ENCODE measurements around the gene SNX19.

The SNX19 gene

GRCh38 chr11:130909650-130910049, 6.6 kb downstream of the SNX19 start:
- no peak for TF ChIP-seq CTCF (IDR thresholded peaks at IDR 0.05; ENCODE audit: low read depth, low read length)
- Histone ChIP-seq H3K4me1 (no peaks in the 10 kb centered on the region), H3K27me3 (no peaks in the 10 kb centered on the region), H3K9me3 (no peaks in the 10 kb centered on the region), H3K4me3 (ENCODE audit: low read depth, low read length) (no peak overlapping the region), H3K36me3 (peaks cover 48% of the 10 kb centered on the region)
- no peak for DNase-seq

- no peak for TF ChIP-seq CTCF (IDR thresholded peaks at IDR 0.05; ENCODE audit: low read depth, low read length)
- Histone ChIP-seq H3K27me3 (no peaks in the 10 kb centered on the region), H3K36me3 (peaks cover 49% of the 10 kb centered on the region), H3K9me3 (no peaks in the 10 kb centered on the region), H3K4me3 (ENCODE audit: low read depth, low read length) (no peak overlapping the region), H3K4me1 (no peaks in the 10 kb centered on the region)
- no peak for DNase-seq
Observed at GRCh38 chr11:130908770-130909625, 7.3 kb downstream of the SNX19 start.

- no peak for TF ChIP-seq CTCF (IDR thresholded peaks at IDR 0.05; ENCODE audit: low read depth, low read length)
- Histone ChIP-seq H3K4me3 (ENCODE audit: low read depth, low read length) (no peak overlapping the region), H3K27me3 (no peaks in the 10 kb centered on the region), H3K36me3 (peaks cover 54% of the 10 kb centered on the region), H3K9me3 (no peaks in the 10 kb centered on the region), H3K4me1 (no peaks in the 10 kb centered on the region)
- no peak for DNase-seq
Observed at GRCh38 chr11:130908061-130908460, 8.2 kb downstream of the SNX19 start.

- TF ChIP-seq CTCF (IDR thresholded peaks at IDR 0.05; ENCODE audit: low read depth, low read length): no peak
- no peaks in the 10 kb centered on the region for H3K4me1 ChIP-seq
Observed at GRCh38 chr11:130907229-130907628, 9.1 kb downstream of the SNX19 start.

GRCh38 chr11:130906616-130907015, 9.7 kb downstream of the SNX19 start:
- Histone ChIP-seq H3K4me3 (ENCODE audit: low read depth, low read length) (no peak overlapping the region), H3K4me1 (no peaks in the 10 kb centered on the region), H3K27me3 (no peaks in the 10 kb centered on the region), H3K9me3 (no peaks in the 10 kb centered on the region), H3K36me3 (peaks cover 68% of the 10 kb centered on the region)
- TF ChIP-seq CTCF (IDR thresholded peaks at IDR 0.05; ENCODE audit: low read depth, low read length): no peak
- no peak for DNase-seq

More at GRCh38 chr11:130907229-130907628, 9.1 kb downstream of the SNX19 start:
- Histone ChIP-seq H3K36me3 (peaks cover 62% of the 10 kb centered on the region), H3K9me3 (no peaks in the 10 kb centered on the region), H3K4me3 (ENCODE audit: low read depth, low read length) (no peak overlapping the region), H3K27me3 (no peaks in the 10 kb centered on the region)
- DNase-seq: no peak

- H3K4me1 ChIP-seq: no peaks in the 10 kb centered on the region
- TF ChIP-seq CTCF (IDR thresholded peaks at IDR 0.05; ENCODE audit: low read depth, low read length): no peak
- H3K36me3 ChIP-seq: peaks cover 75% of the 10 kb centered on the region
- no peaks in the 10 kb centered on the region for H3K27me3 ChIP-seq
- DNase-seq: no peak
- no peaks in the 10 kb centered on the region for H3K9me3 ChIP-seq
- no peak overlapping the region for H3K4me3 ChIP-seq (ENCODE audit: low read depth, low read length)
Observed at GRCh38 chr11:130905512-130905911, 10.8 kb downstream of the SNX19 start.
